SU-DHL-6 (cell line): ENCODE data around the gene CDC45.

Experiments used
- H2AFZ ChIP-seq: fragments of 200-600 bp; sonication (generic); 2 replicates; pipeline ENCODE4 v1.6.1; 2014; ENCODE audit warnings: low read depth, mild to moderate bottlenecking, moderate library complexity, mixed read lengths, antibody characterized with exemption, low read length; ENCODE audit not compliant: severe bottlenecking
- H3F3A ChIP-seq: fragments of 200-600 bp; shearing (Covaris generic); 2 replicates; pipeline ENCODE4 v1.6.0; 2016; ENCODE audit warnings: antibody characterized with exemption, mild to moderate bottlenecking; ENCODE audit not compliant: insufficient read depth
- H3K27ac ChIP-seq: fragments of 200-600 bp; sonication (generic); 2 replicates; pipeline ENCODE4 v1.5.1; 2016; ENCODE audit warnings: low read depth, mild to moderate bottlenecking, low read length, moderate library complexity, mixed read lengths
- H3K27me3 ChIP-seq: fragments of 200-600 bp; sonication (generic), shearing (Covaris generic); 2 replicates; pipeline ENCODE4 v1.6.0; 2014; ENCODE audit warnings: mild to moderate bottlenecking, low read length
- H3K36me3 ChIP-seq: fragments of 200-600 bp; sonication (generic); 2 replicates; pipeline ENCODE4 v1.6.1; 2014; ENCODE audit warnings: mild to moderate bottlenecking, low read length, mixed read lengths
- H3K4me2 ChIP-seq: fragments of 300-600, 200-600 bp; shearing (Covaris generic), sonication (generic); 2 replicates; pipeline ENCODE4 v1.6.0; 2014; ENCODE audit warnings: low read length, low read depth, mild to moderate bottlenecking; ENCODE audit not compliant: poor library complexity, severe bottlenecking
- H3K4me3 ChIP-seq: fragments of 200-600 bp; sonication (generic); 2 replicates; pipeline ENCODE4 v1.5.1; 2014; ENCODE audit warnings: antibody characterized with exemption, low read length, mild to moderate bottlenecking, mixed read lengths; ENCODE audit not compliant: insufficient read depth, poor library complexity, severe bottlenecking
- H3K79me2 ChIP-seq: fragments of 200-600 bp; sonication (generic); 2 replicates; pipeline ENCODE4 v1.6.1; 2014; ENCODE audit warnings: mild to moderate bottlenecking, low read length, moderate library complexity; ENCODE audit not compliant: insufficient read depth
- H3K9ac ChIP-seq: fragments of 200-600 bp; sonication (generic); 2 replicates; pipeline ENCODE4 v1.7.0; 2014; ENCODE audit warnings: mild to moderate bottlenecking, low read length
- H3K9me2 ChIP-seq: fragments of 200-600 bp; sonication (generic); replicated peaks from 2 replicates; pipeline ENCODE4 v1.6.1; 2014; ENCODE audit warnings: low read length; ENCODE audit not compliant: insufficient read depth
- H3K9me3 ChIP-seq: fragments of 200-600 bp; sonication (generic); 2 replicates; pipeline ENCODE4 v1.6.1; 2014; ENCODE audit warnings: low read length, mixed read lengths; ENCODE audit not compliant: insufficient read depth
- H4K20me1 ChIP-seq: fragments of 200-600 bp; sonication (generic); 2 replicates; pipeline ENCODE4 v1.6.1; 2014; ENCODE audit warnings: low read depth, mild to moderate bottlenecking, antibody characterized with exemption, low read length, moderate library complexity, mixed read lengths
- EZH2phosphoT487 ChIP-seq: fragments of 200-600 bp; sonication (generic), shearing (Covaris generic); conservative IDR thresholded peaks from 2 replicates; pipeline ENCODE4 v1.6.1; 2018; ENCODE audit warnings: mild to moderate bottlenecking, antibody characterized with exemption, low read length, moderate library complexity, mixed read lengths
- TF ChIP-seq, protein P1 (sequence below): fragments of 200-600 bp; sonication (generic); IDR thresholded peaks from one replicate; pipeline ENCODE4 v1.5.1; 2017; ENCODE audit warnings: antibody characterized with exemption, mild to moderate bottlenecking, low read length, moderate library complexity; ENCODE audit not compliant: insufficient read depth, poor library complexity, severe bottlenecking

The CDC45 gene

DNA sequence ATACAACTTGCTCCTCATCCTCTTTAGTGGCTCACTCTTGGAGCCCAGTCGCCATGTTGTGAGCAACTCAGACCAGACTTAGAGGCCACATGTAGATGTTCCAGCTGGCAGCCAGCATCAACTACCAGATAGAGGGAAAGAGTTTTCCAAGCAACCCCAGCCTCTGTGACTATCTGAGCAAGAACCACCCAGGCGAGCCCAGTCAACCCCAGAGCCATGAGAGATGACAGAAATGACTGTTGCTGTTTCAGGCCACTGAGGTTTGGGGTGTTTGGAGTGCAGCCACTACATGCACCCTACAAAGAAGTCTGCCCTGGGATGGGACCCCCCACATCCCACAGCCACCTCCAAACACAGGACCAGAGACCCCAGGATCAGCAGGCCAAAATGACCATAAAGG is 69.2 kb downstream of the CDC45 start:
- H2AFZ ChIP-seq, result no peak overlapping the region
- no peaks in the 10 kb centered on the region for H3K9me2 ChIP-seq
- TF ChIP-seq, protein P1, sequence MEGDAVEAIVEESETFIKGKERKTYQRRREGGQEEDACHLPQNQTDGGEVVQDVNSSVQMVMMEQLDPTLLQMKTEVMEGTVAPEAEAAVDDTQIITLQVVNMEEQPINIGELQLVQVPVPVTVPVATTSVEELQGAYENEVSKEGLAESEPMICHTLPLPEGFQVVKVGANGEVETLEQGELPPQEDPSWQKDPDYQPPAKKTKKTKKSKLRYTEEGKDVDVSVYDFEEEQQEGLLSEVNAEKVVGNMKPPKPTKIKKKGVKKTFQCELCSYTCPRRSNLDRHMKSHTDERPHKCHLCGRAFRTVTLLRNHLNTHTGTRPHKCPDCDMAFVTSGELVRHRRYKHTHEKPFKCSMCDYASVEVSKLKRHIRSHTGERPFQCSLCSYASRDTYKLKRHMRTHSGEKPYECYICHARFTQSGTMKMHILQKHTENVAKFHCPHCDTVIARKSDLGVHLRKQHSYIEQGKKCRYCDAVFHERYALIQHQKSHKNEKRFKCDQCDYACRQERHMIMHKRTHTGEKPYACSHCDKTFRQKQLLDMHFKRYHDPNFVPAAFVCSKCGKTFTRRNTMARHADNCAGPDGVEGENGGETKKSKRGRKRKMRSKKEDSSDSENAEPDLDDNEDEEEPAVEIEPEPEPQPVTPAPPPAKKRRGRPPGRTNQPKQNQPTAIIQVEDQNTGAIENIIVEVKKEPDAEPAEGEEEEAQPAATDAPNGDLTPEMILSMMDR, result no peak
- no peak for TF ChIP-seq EZH2phosphoT487
- no peaks in the 10 kb centered on the region for H4K20me1 ChIP-seq
- H3K27me3 ChIP-seq, result no peaks in the 10 kb centered on the region
- H3K79me2 ChIP-seq, result no peaks in the 10 kb centered on the region
- H3K9ac ChIP-seq, result no peak overlapping the region
- H3K9me3 ChIP-seq, result no peaks in the 10 kb centered on the region
- no peak overlapping the region for H3K4me2 ChIP-seq
- no peak overlapping the region for H3K4me3 ChIP-seq
- no peak overlapping the region for H3K27ac ChIP-seq
- no peaks in the 10 kb centered on the region for H3F3A ChIP-seq
- no peaks in the 10 kb centered on the region for H3K36me3 ChIP-seq

DNA sequence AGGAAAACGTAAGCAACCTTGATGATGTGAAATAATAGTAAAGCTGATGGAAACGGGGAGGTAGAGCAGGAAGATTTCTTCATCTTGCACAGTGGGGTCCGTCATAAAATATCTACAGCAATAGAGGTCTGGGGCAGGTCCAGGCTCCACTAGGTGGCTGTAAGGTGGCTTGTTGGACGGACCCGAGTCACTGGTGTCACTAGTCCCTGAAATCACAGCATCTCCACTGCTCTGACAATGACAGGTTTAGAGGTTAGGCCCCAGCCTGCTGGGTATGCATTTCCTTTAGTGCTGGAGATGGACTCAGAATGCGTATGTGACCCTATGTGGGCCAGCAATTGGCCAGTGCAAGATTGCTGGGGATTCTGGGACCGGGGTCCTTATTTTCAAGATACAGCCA is 69.7 kb downstream of the CDC45 start:
- H3K36me3 ChIP-seq, result no peaks in the 10 kb centered on the region
- TF ChIP-seq EZH2phosphoT487, result no peak
- TF ChIP-seq, protein P1, result no peak
- no peak overlapping the region for H3K4me2 ChIP-seq
- H3K27me3 ChIP-seq, result no peaks in the 10 kb centered on the region
- H3K27ac ChIP-seq, result no peak overlapping the region
- no peaks in the 10 kb centered on the region for H3K79me2 ChIP-seq
- no peak overlapping the region for H2AFZ ChIP-seq
- H4K20me1 ChIP-seq, result no peaks in the 10 kb centered on the region
- no peaks in the 10 kb centered on the region for H3K9me2 ChIP-seq
- no peak overlapping the region for H3K9ac ChIP-seq
- no peak overlapping the region for H3K4me3 ChIP-seq
- H3K9me3 ChIP-seq, result no peaks in the 10 kb centered on the region
- H3F3A ChIP-seq, result no peaks in the 10 kb centered on the region

GRCh38 chr22:19550382-19550781 is 70.7 kb downstream of the CDC45 start:
- no peaks in the 10 kb centered on the region for H3K79me2 ChIP-seq
- no peak overlapping the region for H3K4me3 ChIP-seq
- H3K9me2 ChIP-seq, result no peaks in the 10 kb centered on the region
- no peaks in the 10 kb centered on the region for H3K27me3 ChIP-seq
- no peak overlapping the region for H3K9ac ChIP-seq
- TF ChIP-seq EZH2phosphoT487, result no peak
- TF ChIP-seq, protein P1, result no peak
- no peaks in the 10 kb centered on the region for H4K20me1 ChIP-seq
- no peaks in the 10 kb centered on the region for H3K36me3 ChIP-seq
- H3K9me3 ChIP-seq, result no peaks in the 10 kb centered on the region
- H3K27ac ChIP-seq, result no peak overlapping the region
- H3F3A ChIP-seq, result no peaks in the 10 kb centered on the region
- H2AFZ ChIP-seq, result no peak overlapping the region
- no peak overlapping the region for H3K4me2 ChIP-seq
